ENCODE data around the gene YWHAB. TPM values are rescaled to one million over a fixed set of nuclear protein-coding genes. Genes with fewer than 3 reads are reported as not detected.

YWHAB gene
- total and polyA plus RNA-seq, 10 of the 15 experiments (the other 5 are each of a cell fraction or from before 2014, with no cell fraction given), result 63.5 to 323 (median 144) TPM

GRCh38 chr20:44904377-44904776 lies 18.9 kb downstream of the YWHAB start:
- no peak for DNase-seq (ENCODE audit: low read depth, low spot score)
- WGBS (ENCODE audit: insufficient coverage, insufficient replicate concordance, low lambda C conversion rate, missing lambda C conversion rate), result over 99% methylated on average over 5 of the region's 5 CpGs
- H4K20me1 ChIP-seq (ENCODE audit: control insufficient read depth, insufficient read depth), result peaks cover 8% of the 10 kb centered on the region; the same call in 1 of the 2 replicates
- ATAC-seq, result no peak
- ChIA-PET RAD21 (ENCODE audit: unreplicated experiment) (no interaction called here), POLR2A (no interaction called here), CTCF (interaction anchor here (1.2 to 2.0 kb wide), 3 partner anchors 12 to 107 kb away, joined by 5 to 6 read pairs (median 6); no protein-coding TSS in a partner anchor), SMC1A (ENCODE audit: uncharacterized antibody, unreplicated experiment) (interaction anchor here (1.1 to 2.9 kb wide), 4 partner anchors 12 to 21 kb away, joined by 3 to 15 read pairs (median 6); partner anchors contain the start of gene YWHAB)
- H3K79me2 ChIP-seq (ENCODE audit: control insufficient read depth, insufficient read depth, low read length), result peaks cover 14% of the 10 kb centered on the region
- H3K9ac ChIP-seq (ENCODE audit: control insufficient read depth, insufficient read depth, low read length), result no peak overlapping the region
- H3K4me1 ChIP-seq (ENCODE audit: control insufficient read depth, insufficient read depth, low read length), result peaks cover 7% of the 10 kb centered on the region
- no peak overlapping the region for H3K4me3 ChIP-seq
- H3K36me3 ChIP-seq (ENCODE audit: control insufficient read depth in 2 of 2, insufficient read depth in 2 of 2, low read length in 1 of 2), result peaks cover 14 to 40% of the 10 kb centered on the region in 2 experiments
- intact Hi-C loops (cut with micrococcal nuclease; ENCODE audit: unreplicated experiment), result no loop called here
- no peak overlapping the region for H3K27ac ChIP-seq (ENCODE audit: control insufficient read depth, insufficient read depth)
- H3K27me3 ChIP-seq (replicated peaks in 1 of 2; ENCODE audit: control insufficient read depth in 2 of 2, insufficient read depth in 2 of 2, low read length in 1 of 2), result no peaks in the 10 kb centered on the region
- no peak for TF ChIP-seq NRF1 (conservative IDR thresholded peaks at IDR 0.05; ENCODE audit: low read depth, low read length)
- TF ChIP-seq NFYA (IDR thresholded peaks at IDR 0.05; ENCODE audit: borderline replicate concordance, low read depth, low read length), result no peak
- TF ChIP-seq POLR2A (IDR thresholded peaks at IDR 0.05; ENCODE audit: low read depth, low read length), result no peak
- TF ChIP-seq TCF7 (IDR thresholded peaks at IDR 0.05; ENCODE audit: borderline replicate concordance), result no peak
- no peak for TF ChIP-seq E2F4 (IDR thresholded peaks at IDR 0.05; ENCODE audit: low read depth, low read length)
- no peak for TF ChIP-seq SMAD5 (IDR thresholded peaks at IDR 0.05; ENCODE audit: low read depth)
- no peak for TF ChIP-seq PML (IDR thresholded peaks at IDR 0.05; ENCODE audit: low read length)
- TF ChIP-seq IKZF1 (conservative IDR thresholded peaks at IDR 0.05), result no peak
- no peak for TF ChIP-seq SMC3 (IDR thresholded peaks at IDR 0.05; ENCODE audit: borderline replicate concordance, low read length)
- TF ChIP-seq NFIC (IDR thresholded peaks at IDR 0.05; ENCODE audit: low read depth, low read length), result no peak
- TF ChIP-seq MAX (IDR thresholded peaks at IDR 0.05; ENCODE audit: low read depth, low read length), result no peak
- no peak for TF ChIP-seq SMARCA5 (IDR thresholded peaks at IDR 0.05)
- H2AFZ ChIP-seq (ENCODE audit: control insufficient read depth, low read depth, low read length), result no peak overlapping the region
- no TSS peak for BruUV-seq (replicated peaks)
- in situ Hi-C loops (cut with MboI), result no loop called here
- H3K9me3 ChIP-seq (replicated peaks; ENCODE audit: control insufficient read depth, insufficient read depth, low read length), result no peaks in the 10 kb centered on the region
- FAIRE-seq, result no peak
- H3K4me2 ChIP-seq (ENCODE audit: control insufficient read depth, insufficient read depth), result no peak overlapping the region
